Thymus (tissue), 11 donors: ENCODE data around the gene ATP11A. TPM values are rescaled to one million over a fixed set of nuclear protein-coding genes. Genes with fewer than 3 reads are reported as not detected.

Experiments
- DNase-seq, 9 donors: peaks; one replicate each; pipeline ENCODE4 v3.0.0-alpha.2; 2013; ENCODE audit warnings: low spot score in 9 of 9, low read depth in 6 of 9, missing footprints in 1 of 9
- H3K27ac ChIP-seq, 2 donors: one replicate each; pipeline ENCODE4 v1.5.1; 2013; ENCODE audit warnings: control low read depth in 1 of 2, low read depth in 1 of 2, low read length in 1 of 2, mild to moderate bottlenecking in 1 of 2, moderate library complexity in 1 of 2
- H3K27me3 ChIP-seq, 2 donors: one replicate each; pipeline ENCODE4 v1.5.1; 2013; ENCODE audit warnings: low read length in 1 of 2; ENCODE audit not compliant: control insufficient read depth in 2 of 2, insufficient read depth in 1 of 2
- H3K36me3 ChIP-seq, 2 donors: one replicate each; pipeline ENCODE4 v1.5.1; 2013; ENCODE audit warnings: low read length in 1 of 2, mild to moderate bottlenecking in 1 of 2, moderate library complexity in 1 of 2; ENCODE audit not compliant: control insufficient read depth in 2 of 2, insufficient read depth in 2 of 2
- H3K4me1 ChIP-seq, 2 donors: one replicate each; pipeline ENCODE4 v1.5.1; 2013; ENCODE audit warnings: low read length in 2 of 2; ENCODE audit not compliant: control insufficient read depth in 2 of 2, insufficient read depth in 2 of 2
- H3K4me3 ChIP-seq, 2 donors: one replicate each; pipeline ENCODE4 v1.5.1; 2013; ENCODE audit warnings: low read length in 2 of 2, control low read depth in 1 of 2, mild to moderate bottlenecking in 1 of 2
- H3K9me3 ChIP-seq, 2 donors: one replicate each; pipeline ENCODE4 v1.5.1; 2013; ENCODE audit warnings: low read length in 1 of 2, mild to moderate bottlenecking in 1 of 2; ENCODE audit not compliant: control insufficient read depth in 2 of 2, insufficient read depth in 1 of 2
- WGBS: extraction: QIAGEN DNeasy Blood & Tissue Kit; methylation state at CpG from one replicate; pipeline ENCODE4 v1.1.7; 2013; 5-methylcytosine and 5-hydroxymethylcytosine counted together
- polyA plus RNA-seq: library from polyadenylated mRNA; stranded (reverse); fragments of 200-250 nt; gene quantifications from one replicate; pipeline ENCODE4 v1.2.3, GENCODE V29; 2013
- total RNA-seq: library from RNA; stranded (reverse); fragments of 120-200 nt; gene quantifications from one replicate; pipeline ENCODE4 v1.2.4, GENCODE V29; 2013
- donor health status: healthy.

The ATP11A gene
- total and polyA plus RNA-seq, 2 donors, result 7.1 to 7.2 TPM

GRCh38 chr13:112695121-112695520 is 5.3 kb downstream of the ATP11A start:
- WGBS, result 97% methylated on average over 4 of the region's 4 CpGs
- H3K4me3 ChIP-seq, result no peak overlapping the region
- no peaks in the 10 kb centered on the region for H3K36me3 ChIP-seq
- no peak for DNase-seq
- H3K27ac ChIP-seq, result no peak overlapping the region
- H3K27me3 ChIP-seq, result peaks cover 7 to 24% of the 10 kb centered on the region in 2 donors
- H3K9me3 ChIP-seq, result no peaks in the 10 kb centered on the region
- H3K4me1 ChIP-seq, result peaks cover 2 to 14% of the 10 kb centered on the region in 2 donors

- Histone ChIP-seq H3K4me1 (peaks cover 0 to 10% of the 10 kb centered on the region in 2 donors), H3K27me3 (peaks cover 7 to 15% of the 10 kb centered on the region in 2 donors), H3K36me3 (no peaks in the 10 kb centered on the region), H3K4me3 (no peak overlapping the region), H3K9me3 (no peaks in the 10 kb centered on the region), H3K27ac (no peak overlapping the region)
- WGBS, result 97% methylated on average over 53 of the region's 53 CpGs
- DNase-seq, result no peak
Measured at GRCh38 chr13:112696001-112696868, 6.4 kb downstream of the ATP11A start.

GRCh38 chr13:112696869-112697465 is 7.1 kb downstream of the ATP11A start:
- no peak for DNase-seq
- WGBS, result 95% methylated on average over 34 of the region's 34 CpGs
- Histone ChIP-seq H3K27me3 (peaks cover 7 to 8% of the 10 kb centered on the region in 2 donors), H3K36me3 (no peaks in the 10 kb centered on the region), H3K4me3 (no peak overlapping the region), H3K27ac (no peak overlapping the region), H3K4me1 (peaks cover 0 to 5% of the 10 kb centered on the region in 2 donors), H3K9me3 (no peaks in the 10 kb centered on the region)

GRCh38 chr13:112697756-112698655 is 8.2 kb downstream of the ATP11A start:
- H3K27ac ChIP-seq, result peak overlapping the region in 1 of 2 donors; percentile 18
- 88% methylated on average over 19 of the region's 19 CpGs for WGBS
- peaks cover 0 to 4% of the 10 kb centered on the region in 2 donors for H3K27me3 ChIP-seq
- DNase-seq, result no peak
- no peak overlapping the region for H3K4me3 ChIP-seq
- H3K4me1 ChIP-seq, result peaks cover 0 to 10% of the 10 kb centered on the region in 2 donors
- H3K36me3 ChIP-seq, result no peaks in the 10 kb centered on the region
- no peaks in the 10 kb centered on the region for H3K9me3 ChIP-seq

- no peaks in the 10 kb centered on the region for H3K27me3 ChIP-seq
- no peaks in the 10 kb centered on the region for H3K9me3 ChIP-seq
- DNase-seq, result no peak
- no peak overlapping the region for H3K27ac ChIP-seq
- peaks cover 0 to 20% of the 10 kb centered on the region in 2 donors for H3K4me1 ChIP-seq
- 88% methylated on average over 13 of the region's 13 CpGs for WGBS
- no peak overlapping the region for H3K4me3 ChIP-seq
- H3K36me3 ChIP-seq, result no peaks in the 10 kb centered on the region
Measured at GRCh38 chr13:112699322-112699918, 9.6 kb downstream of the ATP11A start.

- Histone ChIP-seq H3K27ac (no peak overlapping the region), H3K4me1 (peaks cover 0 to 24% of the 10 kb centered on the region in 2 donors), H3K36me3 (no peaks in the 10 kb centered on the region), H3K4me3 (no peak overlapping the region), H3K9me3 (no peaks in the 10 kb centered on the region), H3K27me3 (no peaks in the 10 kb centered on the region)
- 97% methylated on average over 32 of the region's 32 CpGs for WGBS
- DNase-seq, result no peak
Measured at GRCh38 chr13:112700291-112701060, 10.6 kb downstream of the ATP11A start.

GRCh38 chr13:112702341-112702985 is 12.6 kb downstream of the ATP11A start:
- Histone ChIP-seq H3K27me3 (no peaks in the 10 kb centered on the region), H3K27ac (no peak overlapping the region)
- 97% methylated on average over 32 of the region's 32 CpGs for WGBS

GRCh38 chr13:112702986-112703379 is 13.1 kb downstream of the ATP11A start:
- Histone ChIP-seq H3K36me3 (no peaks in the 10 kb centered on the region), H3K9me3 (no peaks in the 10 kb centered on the region), H3K4me1 (peaks cover 0 to 24% of the 10 kb centered on the region in 2 donors), H3K4me3 (no peak overlapping the region), H3K27me3 (no peaks in the 10 kb centered on the region), H3K27ac (peak overlapping the region in 1 of 2 donors; percentile 18)
- WGBS, result 85% methylated on average over 6 of the region's 6 CpGs
- DNase-seq, result no peak

More at GRCh38 chr13:112702341-112702985, 12.6 kb downstream of the ATP11A start:
- no peaks in the 10 kb centered on the region for H3K36me3 ChIP-seq
- no peak for DNase-seq
- no peak overlapping the region for H3K4me3 ChIP-seq
- peaks cover 0 to 24% of the 10 kb centered on the region in 2 donors for H3K4me1 ChIP-seq
- H3K9me3 ChIP-seq, result no peaks in the 10 kb centered on the region
